IPS DF 6.9 (cell line): ENCODE measurements around the gene WRAP73.

Experiments
- DNase-seq: peaks from one replicate; pipeline ENCODE4 v3.0.0-alpha.2; 2013; ENCODE audit warnings: low read depth, low spot score
- H3K27ac ChIP-seq: one replicate; pipeline ENCODE4 v1.5.1; 2013; ENCODE audit warnings: low read length, control low read depth
- H3K27me3 ChIP-seq: 2 replicates; pipeline ENCODE4 v1.6.1; 2013; ENCODE audit warnings: mild to moderate bottlenecking, low read length; ENCODE audit not compliant: control insufficient read depth, insufficient read depth
- H3K36me3 ChIP-seq: 2 replicates; pipeline ENCODE4 v1.6.1; 2013; ENCODE audit warnings: low read length; ENCODE audit not compliant: control insufficient read depth, insufficient read depth
- H3K4me1 ChIP-seq: 2 replicates; pipeline ENCODE4 v1.6.1; 2013; ENCODE audit warnings: low read length; ENCODE audit not compliant: control insufficient read depth, insufficient read depth
- H3K4me3 ChIP-seq: 2 replicates; pipeline ENCODE4 v1.5.1; 2013; ENCODE audit warnings: mild to moderate bottlenecking, low read length
- H3K9me3 ChIP-seq: 2 replicates; pipeline ENCODE4 v1.6.1; 2013; ENCODE audit warnings: low read length, inconsistent platforms; ENCODE audit not compliant: control insufficient read depth, insufficient read depth
- WGBS: extraction: QIAGEN DNeasy Blood & Tissue Kit; methylation state at CpG from one replicate; pipeline ENCODE4 v1.1.7; 2013; ENCODE audit warnings: mixed read lengths, missing lambda C conversion rate; ENCODE audit not compliant: insufficient read length, insufficient coverage; 5-methylcytosine and 5-hydroxymethylcytosine counted together

The WRAP73 gene

GRCh38 chr1:3620708-3621107, 29.2 kb downstream of the WRAP73 start:
- Histone ChIP-seq H3K9me3 (no peaks in the 10 kb centered on the region), H3K4me1 (0 out of 2 replicates have a peak, but pooled peaks cover 2% of the 10 kb centered on the region), H3K27me3 (no peaks in the 10 kb centered on the region), H3K27ac (no peak overlapping the region), H3K4me3 (no peak overlapping the region), H3K36me3 (no peaks in the 10 kb centered on the region)
- no peak for DNase-seq
- WGBS = no CpG with 5 or more reads among the region's 12 CpGs

- H3K4me3 ChIP-seq = no peak overlapping the region
- H3K4me1 ChIP-seq = 0 out of 2 replicates have a peak, but pooled peaks cover 1% of the 10 kb centered on the region
- WGBS = no CpG with 5 or more reads among the region's 21 CpGs
- no peaks in the 10 kb centered on the region for H3K9me3 ChIP-seq
- H3K27me3 ChIP-seq = no peaks in the 10 kb centered on the region
- DNase-seq = no peak
- no peaks in the 10 kb centered on the region for H3K36me3 ChIP-seq
- H3K27ac ChIP-seq = no peak overlapping the region
These were observed 30.8 kb downstream of the WRAP73 start for GRCh38 chr1:3618881-3619671.

DNA sequence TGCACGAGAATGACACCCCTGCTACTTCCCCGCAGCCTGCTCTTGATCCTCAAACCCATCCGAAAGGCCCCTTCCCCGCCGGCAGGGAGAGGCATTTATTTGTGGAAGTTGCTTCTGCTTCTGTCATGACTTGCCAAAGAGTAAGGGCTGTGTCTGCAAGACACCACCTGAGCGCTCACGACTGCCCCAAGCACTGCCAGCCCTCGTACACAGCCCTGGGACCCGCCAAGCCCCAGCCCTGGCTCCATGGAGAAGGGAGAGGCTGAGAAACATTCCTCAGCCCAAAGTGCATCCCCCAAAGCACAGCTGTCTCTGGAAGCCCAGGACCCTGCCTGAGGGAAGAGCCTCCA, 31.4 kb downstream of the WRAP73 start:
- 0 out of 2 replicates have a peak, but pooled peaks cover 4% of the 10 kb centered on the region for H3K4me1 ChIP-seq
- no peak overlapping the region for H3K4me3 ChIP-seq
- WGBS = no CpG with 5 or more reads among the region's 9 CpGs
- H3K27ac ChIP-seq = no peak overlapping the region
- H3K27me3 ChIP-seq = no peaks in the 10 kb centered on the region
- no peaks in the 10 kb centered on the region for H3K9me3 ChIP-seq
- H3K36me3 ChIP-seq = no peaks in the 10 kb centered on the region
- DNase-seq = no peak

DNA sequence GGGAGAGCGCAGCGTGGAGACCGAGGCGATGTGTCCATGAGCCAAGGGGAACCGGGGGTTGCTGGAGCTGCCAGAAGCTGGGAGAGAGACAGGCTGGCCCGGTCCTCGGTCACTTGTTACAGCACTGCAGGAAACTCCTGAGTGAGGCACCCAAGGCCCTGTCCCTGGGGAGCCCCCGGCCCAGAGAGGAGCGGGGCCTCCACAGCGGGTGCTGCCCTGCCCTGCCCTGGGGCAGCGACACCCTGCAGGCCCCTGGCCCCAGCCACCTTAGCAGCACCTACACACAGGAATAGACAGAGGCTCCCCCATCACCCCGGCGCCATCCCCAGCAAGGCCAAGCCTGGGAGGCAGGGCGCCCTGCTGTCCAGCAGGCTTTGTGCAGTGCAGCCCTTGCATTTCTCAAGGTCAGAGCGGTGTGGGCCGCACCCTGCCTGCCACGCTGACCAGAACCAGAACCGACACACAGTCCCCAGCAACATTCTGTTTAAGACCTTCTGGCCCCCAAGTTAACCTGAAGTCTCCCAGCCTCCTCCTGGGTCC, 32.0 kb downstream of the WRAP73 start:
- no peaks in the 10 kb centered on the region for H3K27me3 ChIP-seq
- WGBS = no CpG with 5 or more reads among the region's 18 CpGs

GRCh38 chr1:3616861-3617260, 33.0 kb downstream of the WRAP73 start:
- H3K9me3 ChIP-seq = no peaks in the 10 kb centered on the region
- no peak overlapping the region for H3K4me3 ChIP-seq
- no peak overlapping the region for H3K27ac ChIP-seq
- no peak for DNase-seq
- H3K27me3 ChIP-seq = no peaks in the 10 kb centered on the region
- no peaks in the 10 kb centered on the region for H3K36me3 ChIP-seq
- WGBS = no CpG with 5 or more reads among the region's 9 CpGs
- H3K4me1 ChIP-seq = 0 out of 2 replicates have a peak, but pooled peaks cover 4% of the 10 kb centered on the region

More for the DNA sequence above, 32.0 kb downstream of the WRAP73 start:
- Histone ChIP-seq H3K36me3 (no peaks in the 10 kb centered on the region), H3K4me1 (0 out of 2 replicates have a peak, but pooled peaks cover 4% of the 10 kb centered on the region), H3K27ac (no peak overlapping the region), H3K4me3 (no peak overlapping the region), H3K9me3 (no peaks in the 10 kb centered on the region)
- DNase-seq = no peak

GRCh38 chr1:3614755-3615742, 34.9 kb downstream of the WRAP73 start:
- no peaks in the 10 kb centered on the region for H3K36me3 ChIP-seq
- H3K4me1 ChIP-seq = peaks cover 6% of the 10 kb centered on the region; the same call in 1 of the 2 replicates
- H3K27me3 ChIP-seq = no peaks in the 10 kb centered on the region

DNA sequence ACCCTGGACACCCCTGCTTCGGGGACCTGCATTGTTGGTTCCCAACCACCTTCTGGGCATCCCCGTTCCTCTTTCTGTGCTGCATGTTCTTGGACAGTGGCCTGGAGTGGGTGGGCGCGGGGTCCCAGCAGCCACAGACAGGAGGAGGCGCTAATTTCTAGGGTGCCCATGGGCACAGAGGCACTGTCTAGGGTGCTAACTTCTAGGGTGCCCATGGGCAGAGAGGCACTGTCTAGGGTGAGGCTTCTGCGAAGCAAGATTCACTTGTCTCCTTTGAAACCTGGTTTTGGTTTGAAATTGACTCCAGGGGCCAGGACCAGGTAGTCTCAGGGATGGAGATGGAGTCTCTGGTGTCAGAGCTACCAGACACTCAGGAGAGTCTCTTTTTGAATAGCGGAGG, 37.8 kb downstream of the WRAP73 start:
- Histone ChIP-seq H3K4me3 (no peak overlapping the region), H3K27me3 (no peaks in the 10 kb centered on the region), H3K36me3 (no peaks in the 10 kb centered on the region), H3K4me1 (peaks cover 9% of the 10 kb centered on the region; the same call in 1 of the 2 replicates), H3K9me3 (no peaks in the 10 kb centered on the region), H3K27ac (no peak overlapping the region)
- no peak for DNase-seq
- WGBS = no CpG with 5 or more reads among the region's 7 CpGs

More at GRCh38 chr1:3614755-3615742, 34.9 kb downstream of the WRAP73 start:
- no peaks in the 10 kb centered on the region for H3K9me3 ChIP-seq
- WGBS = no CpG with 5 or more reads among the region's 20 CpGs
- DNase-seq = no peak
- no peak overlapping the region for H3K4me3 ChIP-seq
- H3K27ac ChIP-seq = no peak overlapping the region

GRCh38 chr1:3611170-3612019, 38.5 kb downstream of the WRAP73 start, which contains the start of gene MEGF6:
MEGF6 (minus strand) TSS chr1:3611508; CDS start chr1:3611268, 240 bp downstream.
- H3K4me3 ChIP-seq = peak within 1 kb of the TSS; percentile 60; the same call in 1 of the 2 replicates
- WGBS = no CpG with 5 or more reads among the region's 87 CpGs
- no peaks in the 10 kb centered on the region for H3K9me3 ChIP-seq
- H3K27ac ChIP-seq = no peak within 1 kb of the TSS
- H3K27me3 ChIP-seq = no peaks in the 10 kb centered on the region
- no peaks in the 10 kb centered on the region for H3K36me3 ChIP-seq
- H3K4me1 ChIP-seq = peaks cover 9% of the 10 kb centered on the region; the same call in 1 of the 2 replicates
- no peak for DNase-seq

- H3K27me3 ChIP-seq = no peaks in the 10 kb centered on the region
- H3K4me1 ChIP-seq = peaks cover 9% of the 10 kb centered on the region; the same call in 1 of the 2 replicates
- DNase-seq = no peak
- H3K27ac ChIP-seq = no peak overlapping the region
- peak overlapping the region; percentile 60; the same call in 1 of the 2 replicates for H3K4me3 ChIP-seq
- no peaks in the 10 kb centered on the region for H3K36me3 ChIP-seq
- no peaks in the 10 kb centered on the region for H3K9me3 ChIP-seq
- WGBS = no CpG with 5 or more reads among the region's 27 CpGs
These were observed 39.3 kb downstream of the WRAP73 start for GRCh38 chr1:3610527-3611169.
